Measurements from ENCODE around the gene FZR1. TPM values are rescaled to one million over a fixed set of nuclear protein-coding genes. Genes with fewer than 3 reads are reported as not detected.

Gene FZR1
- total and polyA plus RNA-seq, 2 of the 13 experiments (the other 11 are each of a cell fraction or from before 2014, with no cell fraction given), result 29.0 to 30.8 TPM

DNA sequence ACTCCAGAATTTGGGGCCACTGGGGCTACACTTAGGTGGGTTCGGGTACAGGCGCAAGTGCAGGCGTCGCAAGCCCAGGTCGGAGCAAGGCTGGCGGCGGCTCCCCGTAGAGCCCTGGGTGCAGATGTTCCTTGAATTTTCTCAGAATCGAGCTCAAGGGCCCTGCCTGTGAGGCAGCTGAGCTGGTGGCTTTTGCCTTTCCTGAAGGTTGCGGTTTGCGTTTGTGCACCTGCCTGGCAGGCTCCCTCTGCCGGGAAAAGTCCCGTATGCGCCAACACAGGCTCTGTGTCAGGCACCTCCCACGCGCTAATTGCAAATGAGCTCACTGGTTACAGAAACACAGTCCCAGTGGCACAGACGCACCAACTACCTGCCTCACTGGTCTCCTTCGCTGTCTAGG, 11.6 kb upstream of the FZR1 start:
- ATAC-seq (no peak), DNase-seq (ENCODE audit: low spot score) (no peak), FAIRE-seq (no peak)
- WGBS (ENCODE audit: low lambda C conversion rate), result over 99% methylated on average over 9 of the region's 18 CpGs
- no peaks in the 10 kb centered on the region; a peak in 1 of 5 replicates for H3K27me3 ChIP-seq (ENCODE audit: control insufficient read depth in 1 of 2, insufficient read depth in 2 of 2, low read length in 2 of 2)
- no peak overlapping the region for H3K4me3 ChIP-seq (replicated peaks in 1 of 3; ENCODE audit: insufficient read depth in 1 of 3, low read depth in 2 of 3, low read length in 3 of 3)
- H4K20me1 ChIP-seq (ENCODE audit: insufficient read depth, low read length), result no peaks in the 10 kb centered on the region
- no peak overlapping the region for H3K9ac ChIP-seq (ENCODE audit: insufficient read depth, low read depth, low read length)
- no peak overlapping the region for H2AFZ ChIP-seq (ENCODE audit: low read length)
- no peak overlapping the region for H3K4me2 ChIP-seq (ENCODE audit: low read depth, low read length)
- intact Hi-C loops (cut with micrococcal nuclease; ENCODE audit: unreplicated experiment) (no loop called here), in situ Hi-C loops (cut with HindIII; ENCODE audit: extremely low pct_ligation_motif_present, low pct_unique_long_range_greater_than_20kb) (no loop called here)
- H3K4me1 ChIP-seq (ENCODE audit: insufficient read depth, low read length), result peaks cover 21% of the 10 kb centered on the region
- no peak overlapping the region for H3K27ac ChIP-seq (ENCODE audit: extremely low read length, insufficient read depth, low read length)
- H3K36me3 ChIP-seq (replicated peaks in 1 of 2; ENCODE audit: control insufficient read depth in 1 of 2, insufficient read depth in 2 of 2, low read length in 2 of 2), result peaks cover 11 to 50% of the 10 kb centered on the region in 2 experiments; a peak in 4 of 5 replicates
- H3K9me3 ChIP-seq (ENCODE audit: low read length), result no peaks in the 10 kb centered on the region
- POLR2A ChIA-PET, result interaction anchor here (1.0 kb wide), 1 partner anchor 14 kb away, joined by 3 read pairs; the partner anchor contains the start of gene SMIM24
- peaks cover 19% of the 10 kb centered on the region for H3K79me2 ChIP-seq (ENCODE audit: insufficient read depth, low read length)
- no TSS peak for BruUV-seq (replicated peaks)
- TF ChIP-seq KAT7 (CRISPR knock-in tag; IDR thresholded peaks at IDR 0.05; ENCODE audit: borderline replicate concordance) (no peak), RBAK (CRISPR knock-in tag; IDR thresholded peaks at IDR 0.05) (no peak), RELA (CRISPR knock-in tag; IDR thresholded peaks at IDR 0.05) (no peak), ATAD3A (CRISPR knock-in tag; IDR thresholded peaks at IDR 0.05) (no peak), FLYWCH1 (CRISPR knock-in tag; IDR thresholded peaks at IDR 0.05) (no peak), NFATC3 (CRISPR knock-in tag; IDR thresholded peaks at IDR 0.05) (no peak), ZNF382 (CRISPR knock-in tag; IDR thresholded peaks at IDR 0.05; ENCODE audit: borderline replicate concordance) (no peak)
- TF ChIP-seq, protein P1, sequence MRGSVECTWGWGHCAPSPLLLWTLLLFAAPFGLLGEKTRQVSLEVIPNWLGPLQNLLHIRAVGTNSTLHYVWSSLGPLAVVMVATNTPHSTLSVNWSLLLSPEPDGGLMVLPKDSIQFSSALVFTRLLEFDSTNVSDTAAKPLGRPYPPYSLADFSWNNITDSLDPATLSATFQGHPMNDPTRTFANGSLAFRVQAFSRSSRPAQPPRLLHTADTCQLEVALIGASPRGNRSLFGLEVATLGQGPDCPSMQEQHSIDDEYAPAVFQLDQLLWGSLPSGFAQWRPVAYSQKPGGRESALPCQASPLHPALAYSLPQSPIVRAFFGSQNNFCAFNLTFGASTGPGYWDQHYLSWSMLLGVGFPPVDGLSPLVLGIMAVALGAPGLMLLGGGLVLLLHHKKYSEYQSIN (CRISPR knock-in tag; IDR thresholded peaks at IDR 0.05; ENCODE audit: borderline replicate concordance), result no peak
- CTCF ChIA-PET (ENCODE audit: low intra/inter-chr PET ratio, low total read pairs), result no interaction called here

Data from HepG2 (cell line).